Hepatocyte (in vitro differentiated cells): ENCODE results near the gene DLX4. TPM values are rescaled to one million over a fixed set of nuclear protein-coding genes. Genes with fewer than 3 reads are reported as not detected.

ENCODE experiments used
- DNase-seq: peaks from one replicate; pipeline ENCODE4 v3.0.0-alpha.2; 2016; ENCODE audit warnings: low spot score
- H2AFZ ChIP-seq: fragments of 200-600 bp; sonication (generic); 2 replicates; pipeline ENCODE4 v1.6.0; 2016; ENCODE audit warnings: antibody characterized with exemption, mild to moderate bottlenecking
- H3K27ac ChIP-seq: fragments of 200-600 bp; sonication (generic); 2 replicates; pipeline ENCODE4 v1.5.1; 2016; ENCODE audit warnings: mild to moderate bottlenecking
- H3K27me3 ChIP-seq: fragments of 200-600 bp; sonication (generic); 2 replicates; pipeline ENCODE4 v1.6.1; 2016
- H3K36me3 ChIP-seq: fragments of 200-600 bp; sonication (generic); replicated peaks from 2 replicates; pipeline ENCODE4 v1.5.1; 2016; ENCODE audit warnings: low read depth; ENCODE audit not compliant: insufficient read depth
- H3K4me1 ChIP-seq: fragments of 200-600 bp; sonication (generic); 2 replicates; pipeline ENCODE4 v1.5.1; 2016; ENCODE audit warnings: mild to moderate bottlenecking, moderate library complexity; ENCODE audit not compliant: insufficient read depth
- H3K4me2 ChIP-seq: fragments of 200-600 bp; sonication (generic); 2 replicates; pipeline ENCODE4 v1.6.0; 2016
- H3K4me3 ChIP-seq: fragments of 200-600 bp; sonication (generic); 2 replicates; pipeline ENCODE4 v1.5.1; 2016; ENCODE audit warnings: mild to moderate bottlenecking
- H3K79me2 ChIP-seq: fragments of 200-600 bp; sonication (generic); 2 replicates; pipeline ENCODE4 v1.6.0; 2017; ENCODE audit warnings: mild to moderate bottlenecking
- H3K9me2 ChIP-seq: fragments of 200-600 bp; sonication (generic); replicated peaks from 2 replicates; pipeline ENCODE4 v1.6.0; 2017; ENCODE audit warnings: mild to moderate bottlenecking; ENCODE audit not compliant: insufficient read depth
- H3K9me3 ChIP-seq: fragments of 200-600 bp; sonication (generic); 2 replicates; pipeline ENCODE4 v1.5.1; 2016; ENCODE audit warnings: low read depth, mild to moderate bottlenecking
- H4K20me1 ChIP-seq: fragments of 200-600 bp; sonication (generic); 2 replicates; pipeline ENCODE4 v1.6.0; 2016; ENCODE audit warnings: mild to moderate bottlenecking; ENCODE audit not compliant: insufficient read depth, poor library complexity, severe bottlenecking
- EZH2 ChIP-seq: fragments of 200-600 bp; sonication (generic); IDR thresholded peaks from 2 replicates; pipeline ENCODE4 v1.6.1; 2016; ENCODE audit warnings: antibody characterized with exemption, mild to moderate bottlenecking, borderline replicate concordance
- EZH2phosphoT487 ChIP-seq: fragments of 200-600 bp; sonication (generic); IDR thresholded peaks from one replicate; pipeline ENCODE4 v1.6.1; 2018; ENCODE audit warnings: antibody characterized with exemption, mild to moderate bottlenecking, low read depth, moderate library complexity; ENCODE audit not compliant: unreplicated experiment, severe bottlenecking
- WGBS: methylation state at CpG from one replicate; pipeline ENCODE4 v1.1.6; 2016; ENCODE audit warnings: low lambda C conversion rate; ENCODE audit errors: missing lambda C conversion rate; 5-methylcytosine and 5-hydroxymethylcytosine counted together
- polyA plus RNA-seq: library from polyadenylated mRNA; unstranded; fragments of >200 nt; fragmentation: Nextera tagmentation; extraction: Ambion mirVana; gene quantifications from 2 replicates; pipeline ENCODE4 v1.2.1, GENCODE V29; 2016
- total RNA-seq: library from RNA; depleted of rRNA; stranded (reverse); fragments of >200 nt; gene quantifications from 2 replicates; pipeline ENCODE4 v1.2.3, GENCODE V29; 2014
- TF ChIP-seq, protein P1 (sequence below): fragments of 200-600 bp; sonication (generic); IDR thresholded peaks from 2 replicates; pipeline ENCODE4 v1.5.1; 2016; ENCODE audit warnings: antibody characterized with exemption, mild to moderate bottlenecking; ENCODE audit not compliant: poor library complexity

Gene DLX4
- total and polyA plus RNA-seq, 2 experiments from 2014 or later: 0.17 to 1.4 TPM

DNA sequence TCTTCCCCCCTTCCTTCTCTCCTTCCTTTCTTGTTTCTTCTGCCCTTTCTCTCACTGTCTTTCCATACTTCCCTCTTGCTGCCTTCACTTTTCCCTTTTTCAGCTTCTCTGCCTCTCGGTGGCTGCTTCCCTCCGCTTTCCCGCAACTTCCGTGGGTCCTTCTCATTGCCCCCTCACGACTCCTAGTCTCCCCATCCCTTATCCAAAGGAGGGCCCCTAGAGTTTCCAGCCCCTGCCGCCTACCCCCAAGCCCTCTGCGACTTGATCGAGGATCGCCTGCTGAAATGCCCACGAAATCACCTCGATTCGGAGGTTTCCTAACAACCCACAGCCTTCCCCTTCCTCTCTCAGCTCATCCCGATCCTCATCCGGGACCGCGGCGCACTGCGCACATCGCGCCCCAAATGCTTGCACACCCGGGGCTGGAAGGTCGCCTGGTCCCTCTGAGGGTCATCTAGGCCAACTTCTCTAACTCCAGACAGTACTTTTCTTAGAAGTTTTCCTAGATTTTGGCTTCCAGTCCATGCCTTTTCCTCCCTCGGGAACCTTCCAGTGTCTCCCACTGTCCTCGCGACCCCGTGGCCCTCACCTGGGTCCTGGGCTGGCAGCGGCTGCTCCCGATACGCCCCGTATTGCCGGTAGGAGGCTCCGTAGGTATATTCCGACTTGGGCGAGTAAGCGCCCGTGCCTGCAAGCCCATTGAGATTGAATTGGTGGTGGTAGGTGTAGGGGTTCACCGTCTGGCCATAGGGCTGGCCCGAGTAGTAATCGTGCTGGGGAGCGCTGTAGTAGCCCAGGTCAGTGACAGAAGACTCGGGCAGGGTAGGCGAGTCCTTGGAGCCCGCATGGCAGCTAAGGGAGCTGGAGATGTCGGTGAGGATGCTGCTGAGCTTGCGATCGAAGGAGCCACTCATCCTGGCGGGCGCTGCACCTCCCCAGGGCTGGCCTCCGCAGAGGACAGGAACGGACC lies 25.4 kb downstream of the DLX4 start:
- Histone ChIP-seq H3K27me3 (peaks cover 72% of the 10 kb centered on the region), H3K27ac (no peak overlapping the region), H3K36me3 (no peaks in the 10 kb centered on the region), H3K4me3 (peak overlapping the region; percentile 32), H2AFZ (peak overlapping the region; percentile 66), H4K20me1 (no peaks in the 10 kb centered on the region), H3K4me1 (peaks cover 22% of the 10 kb centered on the region), H3K79me2 (no peaks in the 10 kb centered on the region), H3K9me3 (no peaks in the 10 kb centered on the region), H3K9me2 (no peaks in the 10 kb centered on the region), H3K4me2 (peak overlapping the region; percentile 94)
- peak; percentile 28 for DNase-seq
- TF ChIP-seq, protein P1, sequence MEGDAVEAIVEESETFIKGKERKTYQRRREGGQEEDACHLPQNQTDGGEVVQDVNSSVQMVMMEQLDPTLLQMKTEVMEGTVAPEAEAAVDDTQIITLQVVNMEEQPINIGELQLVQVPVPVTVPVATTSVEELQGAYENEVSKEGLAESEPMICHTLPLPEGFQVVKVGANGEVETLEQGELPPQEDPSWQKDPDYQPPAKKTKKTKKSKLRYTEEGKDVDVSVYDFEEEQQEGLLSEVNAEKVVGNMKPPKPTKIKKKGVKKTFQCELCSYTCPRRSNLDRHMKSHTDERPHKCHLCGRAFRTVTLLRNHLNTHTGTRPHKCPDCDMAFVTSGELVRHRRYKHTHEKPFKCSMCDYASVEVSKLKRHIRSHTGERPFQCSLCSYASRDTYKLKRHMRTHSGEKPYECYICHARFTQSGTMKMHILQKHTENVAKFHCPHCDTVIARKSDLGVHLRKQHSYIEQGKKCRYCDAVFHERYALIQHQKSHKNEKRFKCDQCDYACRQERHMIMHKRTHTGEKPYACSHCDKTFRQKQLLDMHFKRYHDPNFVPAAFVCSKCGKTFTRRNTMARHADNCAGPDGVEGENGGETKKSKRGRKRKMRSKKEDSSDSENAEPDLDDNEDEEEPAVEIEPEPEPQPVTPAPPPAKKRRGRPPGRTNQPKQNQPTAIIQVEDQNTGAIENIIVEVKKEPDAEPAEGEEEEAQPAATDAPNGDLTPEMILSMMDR: no peak
- TF ChIP-seq EZH2: peak; percentile 95
- WGBS: 4% methylated on average over 46 of the region's 50 CpGs

DNA sequence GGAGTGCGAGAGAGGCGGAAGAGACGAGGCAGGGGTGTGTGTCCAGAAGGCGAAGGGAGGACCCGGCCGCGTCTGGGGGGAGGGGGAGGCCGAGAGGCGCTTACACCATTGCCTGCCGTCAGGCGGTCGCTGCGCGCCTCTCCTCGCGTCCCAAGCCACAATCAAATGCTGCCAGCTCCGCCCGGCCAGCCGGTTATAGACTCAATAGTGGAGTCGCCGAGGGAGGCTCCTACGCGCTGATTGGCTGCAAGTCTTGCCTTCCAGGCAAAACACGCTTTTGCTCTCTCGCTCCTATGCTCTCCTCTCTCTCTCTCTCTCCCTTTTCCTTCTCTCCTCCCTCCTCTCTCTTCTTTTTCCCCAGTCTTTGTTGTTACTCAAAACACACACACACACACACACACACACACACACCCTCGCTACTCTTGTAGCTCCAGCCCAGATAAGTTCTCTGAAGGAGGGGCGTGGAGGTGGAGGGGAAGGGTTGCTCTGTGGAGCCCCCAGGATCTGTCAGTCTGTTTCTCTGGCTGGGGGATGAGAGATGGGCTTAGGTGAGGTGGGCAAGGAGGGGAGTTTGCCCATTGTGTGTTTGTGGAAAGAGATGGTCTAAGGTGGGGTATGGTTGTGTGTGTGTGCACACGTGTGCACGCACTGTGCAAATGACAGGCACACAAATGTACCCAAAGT lies 26.2 kb downstream of the DLX4 start, which contains the start of gene DLX3:
TSS of gene DLX3 (minus strand) at position 170 of the 684 bp plus-strand sequence. CDS start 226 bp downstream, outside the sequence.
- Histone ChIP-seq H3K79me2 (no peaks in the 10 kb centered on the region), H3K36me3 (no peaks in the 10 kb centered on the region), H3K4me1 (peaks cover 22% of the 10 kb centered on the region), H3K4me2 (peak within 1 kb of the TSS; percentile 94), H3K9me2 (no peaks in the 10 kb centered on the region), H2AFZ (peak within 1 kb of the TSS; percentile 66), H3K9me3 (no peaks in the 10 kb centered on the region), H3K27ac (no peak within 1 kb of the TSS), H3K4me3 (peak within 1 kb of the TSS; percentile 32), H3K27me3 (peaks cover 80% of the 10 kb centered on the region), H4K20me1 (no peaks in the 10 kb centered on the region)
- DNase-seq: peak; percentile 89
- 6% methylated on average over 22 of the region's 29 CpGs for WGBS
- TF ChIP-seq EZH2phosphoT487: no peak

DNA sequence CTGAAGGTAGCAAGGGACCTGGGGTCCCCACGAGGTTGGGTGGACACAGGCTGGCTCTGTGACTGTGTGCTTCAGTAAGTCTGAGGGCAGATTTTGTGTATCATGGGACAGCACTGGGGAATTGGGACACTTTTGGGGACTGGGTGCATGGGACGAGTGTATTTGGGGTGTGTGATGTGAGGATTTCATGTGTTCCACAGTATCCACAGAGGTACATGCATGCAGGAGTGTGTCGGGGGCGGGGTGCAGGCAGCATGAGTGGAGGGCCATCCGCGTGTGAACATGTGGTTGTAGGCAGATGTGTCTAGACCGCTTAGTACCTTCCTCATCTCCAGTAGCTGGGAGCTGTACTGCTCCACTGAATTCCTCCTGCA lies 27.1 kb downstream of the DLX4 start:
- H4K20me1 ChIP-seq: no peaks in the 10 kb centered on the region
- no peaks in the 10 kb centered on the region for H3K36me3 ChIP-seq
- no peaks in the 10 kb centered on the region for H3K79me2 ChIP-seq
- H3K9me2 ChIP-seq: no peaks in the 10 kb centered on the region
- peaks cover 81% of the 10 kb centered on the region for H3K27me3 ChIP-seq
- TF ChIP-seq EZH2phosphoT487 (no peak), EZH2 (no peak)
- TF ChIP-seq, protein P1: no peak
- peaks cover 22% of the 10 kb centered on the region for H3K4me1 ChIP-seq
- H3K4me2 ChIP-seq: no peak overlapping the region
- no peak overlapping the region for H3K4me3 ChIP-seq
- no peak for DNase-seq
- no peak overlapping the region for H3K27ac ChIP-seq
- WGBS: 56% methylated on average over 7 of the region's 7 CpGs
- H2AFZ ChIP-seq: no peak overlapping the region
- no peaks in the 10 kb centered on the region for H3K9me3 ChIP-seq
